HepG2 (cell line): ENCODE data around the gene MAST1. TPM values are rescaled to one million over a fixed set of nuclear protein-coding genes. Genes with fewer than 3 reads are reported as not detected.

Experiments used
- BATF2 ChIP-seq: sonication (generic); formaldehyde crosslinking; IDR thresholded peaks from 2 replicates; pipeline ENCODE4 v1.8.0; 2022; ENCODE audit warnings: mild to moderate bottlenecking, missing genetic modification reagents, moderate library complexity
- BCL6 ChIP-seq: IDR thresholded peaks from 2 replicates; pipeline ENCODE4 v1.6.1; 2016; ENCODE audit warnings: missing genetic modification reagents, missing compliant biosample characterization
- BORCS8-MEF2B ChIP-seq: sonication (generic); formaldehyde crosslinking; IDR thresholded peaks from 2 replicates; pipeline ENCODE4 v1.8.0; 2022; ENCODE audit warnings: mild to moderate bottlenecking, missing genetic modification reagents
- FOXA3 ChIP-seq: IDR thresholded peaks from 2 replicates; pipeline ENCODE4 v1.6.1; 2016; ENCODE audit warnings: missing genetic modification reagents, missing compliant biosample characterization
- GATAD2A ChIP-seq: IDR thresholded peaks from 2 replicates; pipeline ENCODE4 v1.6.1; 2016
- MEIS1 ChIP-seq: sonication (generic); formaldehyde crosslinking; IDR thresholded peaks from 2 replicates; pipeline ENCODE4 v1.9.0; 2021; ENCODE audit warnings: mild to moderate bottlenecking, missing genetic modification reagents, moderate library complexity, borderline replicate concordance
- PHF21A ChIP-seq: sonication (generic); formaldehyde crosslinking; IDR thresholded peaks from 2 replicates; pipeline ENCODE4 v1.5.0; 2020; ENCODE audit warnings: mild to moderate bottlenecking, missing genetic modification reagents
- SIN3B ChIP-seq: fragments of 150-350 bp; IDR thresholded peaks from 2 replicates; pipeline ENCODE4 v1.6.1; 2014; ENCODE audit warnings: low read length
- SMAD3 ChIP-seq: sonication (generic); formaldehyde crosslinking; IDR thresholded peaks from 2 replicates; pipeline ENCODE4 v1.4.0; 2020; ENCODE audit warnings: missing genetic modification reagents
- SUZ12 ChIP-seq: fragments of 150-350 bp; IDR thresholded peaks from 2 replicates; pipeline ENCODE4 v1.6.1; 2014; ENCODE audit warnings: low read depth, low read length
- TBP ChIP-seq: sonication (generic); formaldehyde crosslinking; IDR thresholded peaks from 2 replicates; pipeline ENCODE4 v1.5.0; 2020; ENCODE audit warnings: missing genetic modification reagents
- TEAD2 ChIP-seq: sonication (generic); formaldehyde crosslinking; IDR thresholded peaks from 2 replicates; pipeline ENCODE4 v1.9.0; 2021; ENCODE audit warnings: missing genetic modification reagents
- ZBTB14 ChIP-seq: sonication (generic); formaldehyde crosslinking; IDR thresholded peaks from 2 replicates; pipeline ENCODE4 v1.4.0; 2020; ENCODE audit warnings: missing genetic modification reagents
- ZFP82 ChIP-seq: sonication (generic); formaldehyde crosslinking; IDR thresholded peaks from 2 replicates; pipeline ENCODE4 v1.5.1; 2020; ENCODE audit warnings: mild to moderate bottlenecking, missing genetic modification reagents, borderline replicate concordance
- ZKSCAN1 ChIP-seq: fragments of 150-350 bp; IDR thresholded peaks from 2 replicates; pipeline ENCODE4 v1.6.1; 2014; ENCODE audit warnings: low read length
- ZNF232 ChIP-seq: sonication (generic); formaldehyde crosslinking; IDR thresholded peaks from 2 replicates; pipeline ENCODE4 v1.4.0; 2020; ENCODE audit warnings: missing genetic modification reagents, borderline replicate concordance
- ZNF331 ChIP-seq: sonication (generic); formaldehyde crosslinking; IDR thresholded peaks from 2 replicates; pipeline ENCODE4 v1.4.0; 2020; ENCODE audit warnings: missing genetic modification reagents
- ZNF34 ChIP-seq: sonication (generic); formaldehyde crosslinking; IDR thresholded peaks from 2 replicates; pipeline ENCODE4 v1.4.0; 2020; ENCODE audit warnings: mild to moderate bottlenecking, missing genetic modification reagents, borderline replicate concordance
- ZNF557 ChIP-seq: sonication (generic); formaldehyde crosslinking; IDR thresholded peaks from 2 replicates; pipeline ENCODE4 v1.4.0; 2020; ENCODE audit warnings: missing genetic modification reagents
- ZNF562 ChIP-seq: sonication (generic); formaldehyde crosslinking; IDR thresholded peaks from 2 replicates; pipeline ENCODE4 v1.8.0; 2022; ENCODE audit warnings: missing genetic modification reagents, borderline replicate concordance
- ZNF776 ChIP-seq: sonication (generic); formaldehyde crosslinking; IDR thresholded peaks from 2 replicates; pipeline ENCODE4 v1.4.0; 2020; ENCODE audit warnings: mild to moderate bottlenecking, missing genetic modification reagents
- ZSCAN12 ChIP-seq: sonication (generic); formaldehyde crosslinking; IDR thresholded peaks from 2 replicates; pipeline ENCODE4 v1.9.0; 2021; ENCODE audit warnings: mild to moderate bottlenecking, missing genetic modification reagents
- ZSCAN5A ChIP-seq: sonication (generic); formaldehyde crosslinking; IDR thresholded peaks from 2 replicates; pipeline ENCODE4 v1.8.0; 2022; ENCODE audit warnings: mild to moderate bottlenecking, missing genetic modification reagents, borderline replicate concordance
- polyA plus RNA-seq, 8 experiments: library from polyadenylated mRNA; depleted of rRNA in 3 of 8; stranded (reverse) in 7 of 8; unstranded in 1 of 8; fragments of >200 nt; fragmentation: Illumina TruSeq in 4 of 8; extraction: Trizol in 4 of 8; gene quantifications; 2 replicates each; pipeline versions ENCODE4 v1.2.1 to v1.2.3, GENCODE V29; 2011 to 2016; ENCODE audit warnings: low read depth in 4 of 8, missing spikeins in 1 of 8, mixed read lengths in 1 of 8; ENCODE audit not compliant: insufficient read depth in 1 of 8
- total RNA-seq, 5 experiments: library from RNA; depleted of rRNA; stranded (reverse); fragments of >200 nt; fragmentation: Illumina TruSeq; extraction: Trizol; gene quantifications; 2 replicates each; pipeline ENCODE4 v1.2.3, GENCODE V29; 2016; ENCODE audit warnings: low read depth in 1 of 5
- TF ChIP-seq, protein P1 (sequence below): IDR thresholded peaks from 2 replicates; pipeline ENCODE4 v1.6.1; 2016
- TF ChIP-seq, protein P2 (sequence below): sonication (generic); formaldehyde crosslinking; IDR thresholded peaks from 2 replicates; pipeline ENCODE4 v1.4.0; 2020; ENCODE audit warnings: mild to moderate bottlenecking, missing genetic modification reagents

MAST1 gene
- total and polyA plus RNA-seq, 2 of the 13 experiments (the other 11 are each of a cell fraction or from before 2014, with no cell fraction given): 0.73 to 4.7 TPM

DNA sequence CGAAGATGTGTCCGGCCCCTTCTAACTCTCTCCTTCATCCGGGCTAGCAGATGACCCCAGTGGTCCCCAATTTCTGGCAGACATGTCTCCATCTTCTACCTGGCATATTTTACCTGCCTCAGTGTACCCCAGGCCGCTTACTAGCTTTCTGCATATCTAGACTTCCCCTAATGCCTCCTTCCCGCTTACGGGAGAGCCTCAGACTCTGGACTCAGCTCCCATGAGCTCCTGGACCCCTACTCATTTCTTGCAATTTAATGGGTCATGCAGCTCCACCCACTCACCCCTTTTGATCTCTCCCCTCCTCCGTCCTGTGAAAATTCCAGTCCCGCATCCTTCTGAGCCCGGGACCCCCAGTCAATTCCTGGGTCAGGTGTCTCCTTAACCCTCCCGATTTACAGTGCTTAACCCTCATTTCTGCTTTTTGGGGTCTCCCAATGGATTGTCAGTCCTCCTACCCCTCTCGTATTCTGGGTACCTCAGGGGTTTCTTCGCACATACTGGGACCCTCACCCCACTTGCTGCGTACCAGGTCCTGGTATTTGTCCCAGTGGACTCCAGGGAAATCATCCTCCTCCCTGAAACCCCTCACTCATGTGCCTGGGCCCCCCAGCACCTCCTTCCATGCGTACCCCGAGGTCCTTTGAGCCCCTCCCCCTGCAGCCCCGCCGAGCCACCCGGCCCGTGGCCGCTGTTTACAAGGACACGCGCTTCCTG, 47.5 kb upstream of the MAST1 start (continued):
- TF ChIP-seq ZBTB14 (no peak), BORCS8-MEF2B (CRISPR knock-in tag) (no peak), BCL6 (CRISPR knock-in tag) (no peak), FOXA3 (CRISPR knock-in tag) (no peak), ZNF557 (CRISPR knock-in tag) (no peak), ZNF232 (CRISPR knock-in tag) (no peak), ZSCAN5A (0 out of 2 replicates have a peak, but pooled peaks have one; percentile 41), TBP (CRISPR knock-in tag) (no peak), MEIS1 (CRISPR knock-in tag) (0 out of 2 replicates have a peak, but pooled peaks have one; percentile 0), ZNF562 (CRISPR knock-in tag) (no peak), BATF2 (CRISPR knock-in tag) (no peak), ZNF331 (CRISPR knock-in tag) (no peak), SIN3B (no peak), SUZ12 (no peak), PHF21A (CRISPR knock-in tag) (no peak; the same call in 1 of the 2 replicates), ZFP82 (CRISPR knock-in tag) (peak; percentile 16; the same call in 1 of the 2 replicates), ZNF776 (CRISPR knock-in tag) (no peak), ZNF34 (no peak), ZSCAN12 (no peak), SMAD3 (no peak), GATAD2A (CRISPR knock-in tag) (no peak; the same call in 1 of the 2 replicates), ZKSCAN1 (no peak), TEAD2 (no peak)
- TF ChIP-seq, protein P1, sequence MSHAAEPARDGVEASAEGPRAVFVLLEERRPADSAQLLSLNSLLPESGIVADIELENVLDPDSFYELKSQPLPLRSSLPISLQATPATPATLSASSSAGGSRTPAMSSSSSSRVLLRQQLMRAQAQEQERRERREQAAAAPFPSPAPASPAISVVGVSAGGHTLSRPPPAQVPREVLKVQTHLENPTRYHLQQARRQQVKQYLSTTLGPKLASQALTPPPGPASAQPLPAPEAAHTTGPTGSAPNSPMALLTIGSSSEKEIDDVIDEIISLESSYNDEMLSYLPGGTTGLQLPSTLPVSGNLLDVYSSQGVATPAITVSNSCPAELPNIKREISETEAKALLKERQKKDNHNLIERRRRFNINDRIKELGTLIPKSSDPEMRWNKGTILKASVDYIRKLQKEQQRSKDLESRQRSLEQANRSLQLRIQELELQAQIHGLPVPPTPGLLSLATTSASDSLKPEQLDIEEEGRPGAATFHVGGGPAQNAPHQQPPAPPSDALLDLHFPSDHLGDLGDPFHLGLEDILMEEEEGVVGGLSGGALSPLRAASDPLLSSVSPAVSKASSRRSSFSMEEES (CRISPR knock-in tag): no peak
- TF ChIP-seq, protein P2, sequence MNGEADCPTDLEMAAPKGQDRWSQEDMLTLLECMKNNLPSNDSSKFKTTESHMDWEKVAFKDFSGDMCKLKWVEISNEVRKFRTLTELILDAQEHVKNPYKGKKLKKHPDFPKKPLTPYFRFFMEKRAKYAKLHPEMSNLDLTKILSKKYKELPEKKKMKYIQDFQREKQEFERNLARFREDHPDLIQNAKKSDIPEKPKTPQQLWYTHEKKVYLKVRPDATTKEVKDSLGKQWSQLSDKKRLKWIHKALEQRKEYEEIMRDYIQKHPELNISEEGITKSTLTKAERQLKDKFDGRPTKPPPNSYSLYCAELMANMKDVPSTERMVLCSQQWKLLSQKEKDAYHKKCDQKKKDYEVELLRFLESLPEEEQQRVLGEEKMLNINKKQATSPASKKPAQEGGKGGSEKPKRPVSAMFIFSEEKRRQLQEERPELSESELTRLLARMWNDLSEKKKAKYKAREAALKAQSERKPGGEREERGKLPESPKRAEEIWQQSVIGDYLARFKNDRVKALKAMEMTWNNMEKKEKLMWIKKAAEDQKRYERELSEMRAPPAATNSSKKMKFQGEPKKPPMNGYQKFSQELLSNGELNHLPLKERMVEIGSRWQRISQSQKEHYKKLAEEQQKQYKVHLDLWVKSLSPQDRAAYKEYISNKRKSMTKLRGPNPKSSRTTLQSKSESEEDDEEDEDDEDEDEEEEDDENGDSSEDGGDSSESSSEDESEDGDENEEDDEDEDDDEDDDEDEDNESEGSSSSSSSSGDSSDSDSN: no peak
